Measurements from ENCODE around the gene CNPY1.

GRCh38 chr7:155477476-155477875 lies 68.9 kb downstream of the CNPY1 start:
- TF ChIP-seq CTCF (IDR thresholded peaks at IDR 0.05) (no peak), POLR2AphosphoS5 (IDR thresholded peaks at IDR 0.05) (no peak), POLR2A (IDR thresholded peaks at IDR 0.05) (no peak)
